ENCODE data around the gene CMTM6.
"Not testable (repeated sequence)": the region's sequence is repeated elsewhere in the genome, so short reads cannot be mapped to it uniquely, and the experiment has no call there.

Gene CMTM6

GRCh38 chr3:32522682-32523081, 20.0 kb upstream of the CMTM6 start:
- no peaks in the 10 kb centered on the region for H3K9me3 ChIP-seq (ENCODE audit: control insufficient read depth, low read length)
- H3K4me1 ChIP-seq (ENCODE audit: control insufficient read depth, insufficient read depth, low read length, poor library complexity, severe bottlenecking): no peaks in the 10 kb centered on the region
- H3K4me3 ChIP-seq (ENCODE audit: extremely low read depth, insufficient read depth, low read length, poor library complexity, severe bottlenecking): no peak overlapping the region
- 95 to 96% methylated on average over 5 of the region's 7 CpGs for WGBS, 2 experiments (ENCODE audit: insufficient coverage in 2 of 2)
- no peak overlapping the region for H3K27ac ChIP-seq (ENCODE audit: low read depth, low read length, severe bottlenecking)
- peaks cover 43% of the 10 kb centered on the region for H3K36me3 ChIP-seq (ENCODE audit: control insufficient read depth, insufficient read depth, low read length)

DNA sequence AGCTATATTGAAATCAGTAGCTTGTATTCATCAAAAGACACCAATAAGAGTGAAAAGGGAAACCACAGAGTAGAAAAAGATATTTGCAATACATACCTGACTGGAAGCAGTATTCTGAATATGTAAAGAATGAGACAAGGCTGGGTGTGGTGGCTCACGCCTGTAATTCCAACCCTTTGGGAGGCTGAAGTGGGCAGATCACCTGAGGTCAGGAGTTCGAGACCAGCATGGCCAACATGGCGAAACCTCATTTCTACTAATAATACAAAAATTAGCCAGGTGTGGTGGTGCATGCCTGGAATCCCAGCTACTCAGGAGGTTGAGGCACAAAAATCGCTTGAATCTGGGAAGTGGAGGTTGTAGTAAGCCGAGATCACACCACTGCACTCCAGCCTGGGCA, 16.3 kb upstream of the CMTM6 start:
- H3K4me3 ChIP-seq (ENCODE audit: extremely low read depth, insufficient read depth, low read length, poor library complexity, severe bottlenecking); H3K9me3 ChIP-seq (ENCODE audit: control insufficient read depth, low read length); H3K27ac ChIP-seq (ENCODE audit: low read depth, low read length, severe bottlenecking); H3K36me3 ChIP-seq (ENCODE audit: control insufficient read depth, insufficient read depth, low read length); H3K4me1 ChIP-seq (ENCODE audit: control insufficient read depth, insufficient read depth, low read length, poor library complexity, severe bottlenecking): not testable (repeated sequence)
- WGBS, 2 experiments (ENCODE audit: insufficient coverage in 2 of 2): 100% methylated on average over 1 to 3 of the region's 5 CpGs

GRCh38 chr3:32516751-32517150, 14.1 kb upstream of the CMTM6 start:
- not testable (repeated sequence) for H3K9me3 ChIP-seq (ENCODE audit: control insufficient read depth, low read length); H3K36me3 ChIP-seq (ENCODE audit: control insufficient read depth, insufficient read depth, low read length); H3K27ac ChIP-seq (ENCODE audit: low read depth, low read length, severe bottlenecking); H3K4me1 ChIP-seq (ENCODE audit: control insufficient read depth, insufficient read depth, low read length, poor library complexity, severe bottlenecking); H3K4me3 ChIP-seq (ENCODE audit: extremely low read depth, insufficient read depth, low read length, poor library complexity, severe bottlenecking)
- WGBS, 2 experiments (ENCODE audit: insufficient coverage in 2 of 2): 86 to 97% methylated on average over 6 to 8 of the region's 9 CpGs

DNA sequence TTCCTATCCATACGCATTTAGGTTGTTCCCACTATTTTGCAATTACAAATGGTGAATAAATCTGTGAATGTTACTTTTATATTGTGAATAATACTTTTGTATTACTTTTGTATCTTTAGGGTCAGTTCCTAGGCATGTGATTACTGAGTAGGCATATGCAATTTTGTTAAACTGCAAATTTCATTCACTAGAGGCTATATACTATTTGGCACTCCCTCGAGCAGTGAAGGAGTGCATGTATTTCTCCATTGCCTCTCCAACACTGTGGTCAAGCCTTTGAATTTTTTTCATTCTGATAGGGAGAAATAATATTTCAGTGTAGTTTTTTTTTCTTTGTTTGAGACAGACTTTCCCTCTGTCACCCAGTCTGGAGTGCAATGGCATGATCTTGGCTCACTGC, 8.4 kb upstream of the CMTM6 start:
- Histone ChIP-seq H3K9me3 (ENCODE audit: control insufficient read depth, low read length) (no peaks in the 10 kb centered on the region), H3K4me3 (ENCODE audit: extremely low read depth, insufficient read depth, low read length, poor library complexity, severe bottlenecking) (no peak overlapping the region), H3K4me1 (ENCODE audit: control insufficient read depth, insufficient read depth, low read length, poor library complexity, severe bottlenecking) (no peaks in the 10 kb centered on the region), H3K27ac (ENCODE audit: low read depth, low read length, severe bottlenecking) (no peak overlapping the region), H3K36me3 (ENCODE audit: control insufficient read depth, insufficient read depth, low read length) (no peaks in the 10 kb centered on the region)
- WGBS, 2 experiments (ENCODE audit: insufficient coverage in 2 of 2): 100% methylated on average over 1 of the region's 2 CpGs; no CpG with 5 or more reads in 1 of the 2 experiments

DNA sequence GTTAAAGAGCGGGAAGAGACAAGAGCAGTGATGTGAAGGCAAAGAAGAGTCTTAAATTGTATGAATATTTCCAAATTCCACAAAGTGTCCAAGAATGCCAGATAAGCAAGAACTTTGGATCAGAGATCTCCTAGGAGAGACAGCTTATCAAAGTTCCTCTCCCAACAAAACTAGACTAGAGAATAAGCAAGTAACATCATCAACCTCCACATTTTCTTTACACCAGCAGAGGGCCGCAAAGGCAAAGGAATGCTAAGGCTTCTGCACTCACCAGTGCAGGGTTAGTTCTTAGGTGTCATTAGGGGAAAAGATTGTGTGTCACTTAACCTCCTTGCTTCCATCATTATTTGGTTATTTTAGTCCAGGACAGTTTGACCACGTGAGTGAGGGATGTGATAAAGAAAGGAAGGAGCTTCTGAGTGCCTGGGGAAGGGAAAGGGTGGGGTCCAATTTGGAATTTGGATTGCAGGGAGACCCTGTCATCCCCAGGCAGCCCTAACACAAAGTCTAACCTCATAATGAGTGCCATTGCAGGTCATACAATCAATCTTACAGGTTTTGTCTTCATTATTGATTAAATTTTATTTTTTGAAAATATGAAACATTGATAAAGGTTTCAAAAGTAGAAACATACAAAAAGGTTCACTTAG, 7.5 kb upstream of the CMTM6 start:
- WGBS, 2 experiments (ENCODE audit: insufficient coverage in 2 of 2): no CpG with 5 or more reads among the region's 3 CpGs
- H3K36me3 ChIP-seq (ENCODE audit: control insufficient read depth, insufficient read depth, low read length): no peaks in the 10 kb centered on the region
- H3K27ac ChIP-seq (ENCODE audit: low read depth, low read length, severe bottlenecking): no peak overlapping the region
- H3K9me3 ChIP-seq (ENCODE audit: control insufficient read depth, low read length): no peaks in the 10 kb centered on the region
- H3K4me1 ChIP-seq (ENCODE audit: control insufficient read depth, insufficient read depth, low read length, poor library complexity, severe bottlenecking): no peaks in the 10 kb centered on the region
- H3K4me3 ChIP-seq (ENCODE audit: extremely low read depth, insufficient read depth, low read length, poor library complexity, severe bottlenecking): no peak overlapping the region

- H3K4me3 ChIP-seq (ENCODE audit: extremely low read depth, insufficient read depth, low read length, poor library complexity, severe bottlenecking): no peak overlapping the region
- no peaks in the 10 kb centered on the region for H3K9me3 ChIP-seq (ENCODE audit: control insufficient read depth, low read length)
- no peak overlapping the region for H3K27ac ChIP-seq (ENCODE audit: low read depth, low read length, severe bottlenecking)
- no peaks in the 10 kb centered on the region for H3K36me3 ChIP-seq (ENCODE audit: control insufficient read depth, insufficient read depth, low read length)
- 83 to 94% methylated on average over 5 to 6 of the region's 7 CpGs for WGBS, 2 experiments (ENCODE audit: insufficient coverage in 2 of 2)
- H3K4me1 ChIP-seq (ENCODE audit: control insufficient read depth, insufficient read depth, low read length, poor library complexity, severe bottlenecking): no peaks in the 10 kb centered on the region
Measured at GRCh38 chr3:32508711-32509110, 6.1 kb upstream of the CMTM6 start.

DNA sequence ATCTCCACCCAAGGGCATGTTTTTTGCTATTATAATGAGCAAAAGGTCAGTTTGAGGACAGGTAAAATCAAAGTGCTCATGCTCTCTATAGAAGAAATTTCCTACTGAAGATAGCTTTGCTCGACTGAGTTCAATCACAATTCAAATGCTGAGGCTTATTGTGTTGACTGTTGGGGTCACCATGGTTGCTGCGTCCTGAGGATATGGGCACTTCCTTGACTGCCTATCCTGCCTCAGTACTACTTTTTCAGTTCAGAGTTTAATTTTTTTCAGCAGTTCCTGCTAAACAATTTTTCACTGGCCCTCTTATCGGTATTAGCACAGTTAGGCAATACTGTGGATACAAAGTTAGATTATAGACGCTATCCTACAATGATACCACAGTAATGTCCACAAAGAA, 3.8 kb upstream of the CMTM6 start:
- Histone ChIP-seq H3K4me3 (ENCODE audit: extremely low read depth, insufficient read depth, low read length, poor library complexity, severe bottlenecking) (no peak overlapping the region), H3K27ac (ENCODE audit: low read depth, low read length, severe bottlenecking) (no peak overlapping the region), H3K4me1 (ENCODE audit: control insufficient read depth, insufficient read depth, low read length, poor library complexity, severe bottlenecking) (no peaks in the 10 kb centered on the region), H3K9me3 (ENCODE audit: control insufficient read depth, low read length) (no peaks in the 10 kb centered on the region), H3K36me3 (ENCODE audit: control insufficient read depth, insufficient read depth, low read length) (no peaks in the 10 kb centered on the region)
- WGBS, 2 experiments (ENCODE audit: insufficient coverage in 2 of 2): 86% methylated on average over 1 of the region's 4 CpGs; no CpG with 5 or more reads in 1 of the 2 experiments

DNA sequence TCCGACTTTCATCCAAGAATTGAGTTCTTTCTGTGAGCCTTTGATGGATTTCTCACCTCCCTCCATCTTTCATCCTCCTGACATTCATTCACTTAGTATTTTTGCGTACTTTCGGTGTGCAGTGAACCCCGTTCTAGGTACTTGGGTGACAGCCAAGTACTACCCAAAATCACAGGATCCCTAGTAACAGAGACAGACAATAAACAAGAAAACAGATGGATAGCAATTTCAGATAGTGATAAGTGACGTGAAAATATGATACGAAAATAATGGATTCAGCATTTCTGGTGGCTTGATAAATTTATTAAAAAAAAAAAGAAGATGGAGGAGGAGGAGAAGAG, 264 bp upstream of the CMTM6 start:
- H3K4me1 ChIP-seq (ENCODE audit: control insufficient read depth, insufficient read depth, low read length, poor library complexity, severe bottlenecking): peaks cover 8% of the 10 kb centered on the region
- H3K27ac ChIP-seq (ENCODE audit: low read depth, low read length, severe bottlenecking): peak overlapping the region; percentile 33
- H3K36me3 ChIP-seq (ENCODE audit: control insufficient read depth, insufficient read depth, low read length): peaks cover 8% of the 10 kb centered on the region
- no peaks in the 10 kb centered on the region for H3K9me3 ChIP-seq (ENCODE audit: control insufficient read depth, low read length)
- WGBS, 2 experiments (ENCODE audit: insufficient coverage in 2 of 2): 33 to 58% methylated on average over 2 to 4 of the region's 6 CpGs
- H3K4me3 ChIP-seq (ENCODE audit: extremely low read depth, insufficient read depth, low read length, poor library complexity, severe bottlenecking): peak overlapping the region; percentile 81

DNA sequence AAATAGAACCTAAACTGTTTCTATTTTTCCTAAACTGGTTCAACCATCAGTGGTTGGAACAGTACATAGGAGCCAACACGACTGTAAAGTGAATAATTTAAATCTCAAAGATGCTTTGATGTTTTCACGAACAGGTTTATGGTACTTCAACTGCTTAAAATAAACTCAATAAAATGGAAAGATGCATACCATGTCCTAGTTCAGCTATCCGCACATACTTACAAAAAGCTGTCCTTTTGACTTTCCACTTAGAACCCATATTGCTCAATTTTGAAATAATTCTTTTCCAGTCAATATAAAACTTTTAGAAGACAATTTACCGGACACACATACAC, 902 bp downstream of the CMTM6 start:
- H3K9me3 ChIP-seq (ENCODE audit: control insufficient read depth, low read length): no peaks in the 10 kb centered on the region
- H3K36me3 ChIP-seq (ENCODE audit: control insufficient read depth, insufficient read depth, low read length): peaks cover 8% of the 10 kb centered on the region
- H3K4me3 ChIP-seq (ENCODE audit: extremely low read depth, insufficient read depth, low read length, poor library complexity, severe bottlenecking): peak overlapping the region; percentile 81
- WGBS, 2 experiments (ENCODE audit: insufficient coverage in 2 of 2): 11 to 17% methylated on average over 2 to 3 of the region's 4 CpGs
- H3K27ac ChIP-seq (ENCODE audit: low read depth, low read length, severe bottlenecking): peak overlapping the region; percentile 88
- H3K4me1 ChIP-seq (ENCODE audit: control insufficient read depth, insufficient read depth, low read length, poor library complexity, severe bottlenecking): peaks cover 8% of the 10 kb centered on the region

- H3K27ac ChIP-seq (ENCODE audit: low read depth, low read length, severe bottlenecking): no peak overlapping the region
- peaks cover 8% of the 10 kb centered on the region for H3K36me3 ChIP-seq (ENCODE audit: control insufficient read depth, insufficient read depth, low read length)
- no peaks in the 10 kb centered on the region for H3K9me3 ChIP-seq (ENCODE audit: control insufficient read depth, low read length)
- peak overlapping the region; percentile 81 for H3K4me3 ChIP-seq (ENCODE audit: extremely low read depth, insufficient read depth, low read length, poor library complexity, severe bottlenecking)
- 73 to 81% methylated on average over 11 to 18 of the region's 25 CpGs for WGBS, 2 experiments (ENCODE audit: insufficient coverage in 2 of 2)
- H3K4me1 ChIP-seq (ENCODE audit: control insufficient read depth, insufficient read depth, low read length, poor library complexity, severe bottlenecking): peaks cover 8% of the 10 kb centered on the region
Measured at GRCh38 chr3:32500880-32501782, 1.5 kb downstream of the CMTM6 start.

DNA sequence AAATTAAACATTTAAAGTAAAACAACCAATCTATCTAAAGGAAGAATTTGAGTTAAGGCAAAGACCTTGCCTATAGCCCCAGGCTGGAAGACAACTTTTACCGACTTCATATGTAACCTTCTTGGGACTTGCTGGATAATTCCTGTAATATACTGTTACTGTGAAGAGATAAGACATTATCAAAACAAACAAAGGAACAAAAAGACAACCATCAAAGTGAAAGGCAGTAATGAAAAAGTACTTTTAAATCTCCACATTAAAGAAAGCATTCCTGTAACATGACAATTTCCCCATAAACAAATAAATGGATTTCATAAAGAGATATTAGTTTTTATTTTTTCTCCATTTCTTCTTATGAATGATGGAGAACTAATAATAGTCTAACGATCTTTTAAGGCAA, 2.4 kb downstream of the CMTM6 start:
- H3K4me3 ChIP-seq (ENCODE audit: extremely low read depth, insufficient read depth, low read length, poor library complexity, severe bottlenecking): no peak overlapping the region
- no CpG with 5 or more reads among the region's 2 CpGs for WGBS, 2 experiments (ENCODE audit: insufficient coverage in 2 of 2)
- peaks cover 8% of the 10 kb centered on the region for H3K4me1 ChIP-seq (ENCODE audit: control insufficient read depth, insufficient read depth, low read length, poor library complexity, severe bottlenecking)
- H3K9me3 ChIP-seq (ENCODE audit: control insufficient read depth, low read length): no peaks in the 10 kb centered on the region
- H3K36me3 ChIP-seq (ENCODE audit: control insufficient read depth, insufficient read depth, low read length): peaks cover 8% of the 10 kb centered on the region
- H3K27ac ChIP-seq (ENCODE audit: low read depth, low read length, severe bottlenecking): no peak overlapping the region
